ENCODE data around the gene TMEM106B. TPM values are rescaled to one million over a fixed set of nuclear protein-coding genes. Genes with fewer than 3 reads are reported as not detected.

The TMEM106B gene
- total and polyA plus RNA-seq, 10 of the 15 experiments (the other 5 are each of a cell fraction or from before 2014, with no cell fraction given) = 3.7 to 21.2 (median 12.3) TPM

DNA sequence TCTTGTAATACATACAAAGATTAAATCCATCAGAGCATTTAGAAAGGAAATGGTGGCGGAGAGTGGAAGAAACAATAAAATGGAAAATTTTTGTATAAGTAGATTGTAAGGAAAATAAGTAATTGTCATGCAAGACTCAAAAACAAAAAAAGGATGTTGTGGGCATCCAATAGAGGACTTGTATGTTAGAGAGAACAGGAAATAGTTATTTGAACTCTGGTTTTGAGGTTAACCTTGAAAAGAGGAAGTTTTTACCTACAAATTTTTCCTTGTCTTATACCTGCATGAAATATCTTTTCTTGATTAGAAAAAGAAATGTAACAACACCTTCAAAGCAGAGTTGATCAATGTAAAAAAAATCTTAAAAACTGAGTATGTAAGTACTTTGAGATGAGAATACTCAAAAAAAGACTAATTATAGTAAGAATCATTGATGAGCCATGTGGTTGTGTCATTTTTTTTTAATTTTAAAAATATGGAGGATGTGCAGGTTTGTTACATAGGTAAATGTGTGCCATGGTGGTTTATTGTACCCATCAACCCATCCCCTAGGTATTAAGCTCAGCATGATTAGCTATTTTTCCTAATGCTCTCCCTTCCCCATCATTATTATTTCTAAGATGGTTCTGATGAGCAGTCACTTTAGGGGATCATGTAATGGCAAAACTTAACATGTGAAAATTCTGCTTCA, 11.9 kb downstream of the TMEM106B start:
- no peaks in the 10 kb centered on the region for H3K27me3 ChIP-seq (replicated peaks in 1 of 2; ENCODE audit: control insufficient read depth in 2 of 2, insufficient read depth in 2 of 2, low read length in 1 of 2)
- ChIA-PET CTCF (no interaction called here), POLR2A (interaction anchor here (0.7 kb wide), 1 partner anchor 612 kb away, joined by 5 read pairs; no protein-coding TSS in a partner anchor), SMC1A (ENCODE audit: uncharacterized antibody, unreplicated experiment) (interaction anchor here (0.7 to 1.5 kb wide), 3 partner anchors 13 to 99 kb away, joined by 3 to 4 read pairs (median 3); no protein-coding TSS in a partner anchor), RAD21 (ENCODE audit: unreplicated experiment) (no interaction called here)
- H3K27ac ChIP-seq (ENCODE audit: control insufficient read depth, insufficient read depth) = no peak overlapping the region
- 50% methylated on average over 1 of the region's 1 CpG for WGBS (ENCODE audit: insufficient coverage, insufficient replicate concordance, low lambda C conversion rate, missing lambda C conversion rate)
- H4K20me1 ChIP-seq (ENCODE audit: control insufficient read depth, insufficient read depth) = no peaks in the 10 kb centered on the region
- no peaks in the 10 kb centered on the region for H3K79me2 ChIP-seq (ENCODE audit: control insufficient read depth, insufficient read depth, low read length)
- H3K36me3 ChIP-seq (ENCODE audit: control insufficient read depth in 2 of 2, insufficient read depth in 2 of 2, low read length in 1 of 2) = no peaks in the 10 kb centered on the region
- H3K9ac ChIP-seq (ENCODE audit: control insufficient read depth, insufficient read depth, low read length) = no peak overlapping the region
- DNase-seq (ENCODE audit: low read depth, low spot score) = no peak
- no peak overlapping the region for H2AFZ ChIP-seq (ENCODE audit: control insufficient read depth, low read depth, low read length)
- intact Hi-C loops (cut with micrococcal nuclease; ENCODE audit: unreplicated experiment) (no loop called here), in situ Hi-C loops (cut with MboI) (no loop called here)
- H3K4me2 ChIP-seq (ENCODE audit: control insufficient read depth, insufficient read depth) = no peak overlapping the region
- peak; percentile 58 for ATAC-seq
- FAIRE-seq = no peak
- H3K4me1 ChIP-seq (ENCODE audit: control insufficient read depth, insufficient read depth, low read length) = no peaks in the 10 kb centered on the region
- BruUV-seq (replicated peaks) = no TSS peak
- H3K4me3 ChIP-seq = no peak overlapping the region
- H3K9me3 ChIP-seq (replicated peaks; ENCODE audit: control insufficient read depth, insufficient read depth, low read length) = no peaks in the 10 kb centered on the region; the same call in 2 of the 3 replicates
- TF ChIP-seq, protein P1, sequence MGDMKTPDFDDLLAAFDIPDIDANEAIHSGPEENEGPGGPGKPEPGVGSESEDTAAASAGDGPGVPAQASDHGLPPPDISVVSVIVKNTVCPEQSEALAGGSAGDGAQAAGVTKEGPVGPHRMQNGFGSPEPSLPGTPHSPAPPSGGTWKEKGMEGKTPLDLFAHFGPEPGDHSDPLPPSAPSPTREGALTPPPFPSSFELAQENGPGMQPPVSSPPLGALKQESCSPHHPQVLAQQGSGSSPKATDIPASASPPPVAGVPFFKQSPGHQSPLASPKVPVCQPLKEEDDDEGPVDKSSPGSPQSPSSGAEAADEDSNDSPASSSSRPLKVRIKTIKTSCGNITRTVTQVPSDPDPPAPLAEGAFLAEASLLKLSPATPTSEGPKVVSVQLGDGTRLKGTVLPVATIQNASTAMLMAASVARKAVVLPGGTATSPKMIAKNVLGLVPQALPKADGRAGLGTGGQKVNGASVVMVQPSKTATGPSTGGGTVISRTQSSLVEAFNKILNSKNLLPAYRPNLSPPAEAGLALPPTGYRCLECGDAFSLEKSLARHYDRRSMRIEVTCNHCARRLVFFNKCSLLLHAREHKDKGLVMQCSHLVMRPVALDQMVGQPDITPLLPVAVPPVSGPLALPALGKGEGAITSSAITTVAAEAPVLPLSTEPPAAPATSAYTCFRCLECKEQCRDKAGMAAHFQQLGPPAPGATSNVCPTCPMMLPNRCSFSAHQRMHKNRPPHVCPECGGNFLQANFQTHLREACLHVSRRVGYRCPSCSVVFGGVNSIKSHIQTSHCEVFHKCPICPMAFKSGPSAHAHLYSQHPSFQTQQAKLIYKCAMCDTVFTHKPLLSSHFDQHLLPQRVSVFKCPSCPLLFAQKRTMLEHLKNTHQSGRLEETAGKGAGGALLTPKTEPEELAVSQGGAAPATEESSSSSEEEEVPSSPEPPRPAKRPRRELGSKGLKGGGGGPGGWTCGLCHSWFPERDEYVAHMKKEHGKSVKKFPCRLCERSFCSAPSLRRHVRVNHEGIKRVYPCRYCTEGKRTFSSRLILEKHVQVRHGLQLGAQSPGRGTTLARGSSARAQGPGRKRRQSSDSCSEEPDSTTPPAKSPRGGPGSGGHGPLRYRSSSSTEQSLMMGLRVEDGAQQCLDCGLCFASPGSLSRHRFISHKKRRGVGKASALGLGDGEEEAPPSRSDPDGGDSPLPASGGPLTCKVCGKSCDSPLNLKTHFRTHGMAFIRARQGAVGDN (IDR thresholded peaks at IDR 0.05) = no peak
- TF ChIP-seq NFIC (IDR thresholded peaks at IDR 0.05; ENCODE audit: low read depth, low read length) (0 out of 2 replicates have a peak, but pooled peaks have one; percentile 44), NR2C1 (IDR thresholded peaks at IDR 0.05) (peak; percentile 70), RUNX3 (IDR thresholded peaks at IDR 0.05; ENCODE audit: low read length) (peak; percentile 64), SIX5 (IDR thresholded peaks at IDR 0.05; ENCODE audit: low read depth, low read length, severe bottlenecking) (no peak), HSF1 (IDR thresholded peaks at IDR 0.05; ENCODE audit: low read depth, low read length) (no peak), KAT2A (conservative IDR thresholded peaks at IDR 0.05; ENCODE audit: control insufficient read depth, low read depth, low read length) (no peak), SUPT20H (IDR thresholded peaks at IDR 0.05; ENCODE audit: borderline replicate concordance, control insufficient read depth, low read depth, low read length) (no peak), NFYB (IDR thresholded peaks at IDR 0.05; ENCODE audit: insufficient read depth, low read depth, low read length) (0 out of 2 replicates have a peak, but pooled peaks have one; percentile 33), SUZ12 (IDR thresholded peaks at IDR 0.05; ENCODE audit: unreplicated experiment) (no peak)
- TF ChIP-seq, protein P2, sequence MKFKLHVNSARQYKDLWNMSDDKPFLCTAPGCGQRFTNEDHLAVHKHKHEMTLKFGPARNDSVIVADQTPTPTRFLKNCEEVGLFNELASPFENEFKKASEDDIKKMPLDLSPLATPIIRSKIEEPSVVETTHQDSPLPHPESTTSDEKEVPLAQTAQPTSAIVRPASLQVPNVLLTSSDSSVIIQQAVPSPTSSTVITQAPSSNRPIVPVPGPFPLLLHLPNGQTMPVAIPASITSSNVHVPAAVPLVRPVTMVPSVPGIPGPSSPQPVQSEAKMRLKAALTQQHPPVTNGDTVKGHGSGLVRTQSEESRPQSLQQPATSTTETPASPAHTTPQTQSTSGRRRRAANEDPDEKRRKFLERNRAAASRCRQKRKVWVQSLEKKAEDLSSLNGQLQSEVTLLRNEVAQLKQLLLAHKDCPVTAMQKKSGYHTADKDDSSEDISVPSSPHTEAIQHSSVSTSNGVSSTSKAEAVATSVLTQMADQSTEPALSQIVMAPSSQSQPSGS (IDR thresholded peaks at IDR 0.05; ENCODE audit: low read length) = no peak
- TF ChIP-seq, protein P3, sequence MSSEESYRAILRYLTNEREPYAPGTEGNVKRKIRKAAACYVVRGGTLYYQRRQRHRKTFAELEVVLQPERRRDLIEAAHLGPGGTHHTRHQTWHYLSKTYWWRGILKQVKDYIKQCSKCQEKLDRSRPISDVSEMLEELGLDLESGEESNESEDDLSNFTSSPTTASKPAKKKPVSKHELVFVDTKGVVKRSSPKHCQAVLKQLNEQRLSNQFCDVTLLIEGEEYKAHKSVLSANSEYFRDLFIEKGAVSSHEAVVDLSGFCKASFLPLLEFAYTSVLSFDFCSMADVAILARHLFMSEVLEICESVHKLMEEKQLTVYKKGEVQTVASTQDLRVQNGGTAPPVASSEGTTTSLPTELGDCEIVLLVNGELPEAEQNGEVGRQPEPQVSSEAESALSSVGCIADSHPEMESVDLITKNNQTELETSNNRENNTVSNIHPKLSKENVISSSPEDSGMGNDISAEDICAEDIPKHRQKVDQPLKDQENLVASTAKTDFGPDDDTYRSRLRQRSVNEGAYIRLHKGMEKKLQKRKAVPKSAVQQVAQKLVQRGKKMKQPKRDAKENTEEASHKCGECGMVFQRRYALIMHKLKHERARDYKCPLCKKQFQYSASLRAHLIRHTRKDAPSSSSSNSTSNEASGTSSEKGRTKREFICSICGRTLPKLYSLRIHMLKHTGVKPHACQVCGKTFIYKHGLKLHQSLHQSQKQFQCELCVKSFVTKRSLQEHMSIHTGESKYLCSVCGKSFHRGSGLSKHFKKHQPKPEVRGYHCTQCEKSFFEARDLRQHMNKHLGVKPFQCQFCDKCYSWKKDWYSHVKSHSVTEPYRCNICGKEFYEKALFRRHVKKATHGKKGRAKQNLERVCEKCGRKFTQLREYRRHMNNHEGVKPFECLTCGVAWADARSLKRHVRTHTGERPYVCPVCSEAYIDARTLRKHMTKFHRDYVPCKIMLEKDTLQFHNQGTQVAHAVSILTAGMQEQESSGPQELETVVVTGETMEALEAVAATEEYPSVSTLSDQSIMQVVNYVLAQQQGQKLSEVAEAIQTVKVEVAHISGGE (CRISPR knock-in tag; IDR thresholded peaks at IDR 0.05) = no peak
